Endothelial cell of hepatic sinusoid (primary cell): ENCODE data around the gene FMN2.

Experiments used
- in situ Hi-C: cut with HindIII; loops from 2 replicates; pipeline ENCODE4 v1.10.0; 2017; ENCODE audit warnings: low sequenced_read_pairs

FMN2 gene

DNA sequence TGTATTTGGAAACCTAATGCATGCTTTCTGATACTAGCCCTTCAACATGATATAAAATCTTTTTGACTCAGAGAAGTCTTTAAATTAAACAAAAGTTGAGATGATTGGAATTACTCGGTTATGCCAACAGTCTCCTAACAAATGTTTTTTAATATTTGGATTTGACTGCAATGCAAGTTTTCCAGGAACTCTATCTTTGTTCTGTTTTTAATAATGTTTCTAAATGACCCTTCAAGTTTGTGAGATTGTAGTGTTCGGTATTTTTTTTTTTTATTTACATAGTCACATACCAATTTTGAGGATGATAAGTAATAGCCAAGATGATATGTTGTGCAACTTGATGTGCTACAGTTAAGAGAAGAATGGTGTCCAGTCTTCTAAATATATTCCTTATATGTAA is 258.0 kb downstream of the FMN2 start:
- in situ Hi-C loops = no loop called here

DNA sequence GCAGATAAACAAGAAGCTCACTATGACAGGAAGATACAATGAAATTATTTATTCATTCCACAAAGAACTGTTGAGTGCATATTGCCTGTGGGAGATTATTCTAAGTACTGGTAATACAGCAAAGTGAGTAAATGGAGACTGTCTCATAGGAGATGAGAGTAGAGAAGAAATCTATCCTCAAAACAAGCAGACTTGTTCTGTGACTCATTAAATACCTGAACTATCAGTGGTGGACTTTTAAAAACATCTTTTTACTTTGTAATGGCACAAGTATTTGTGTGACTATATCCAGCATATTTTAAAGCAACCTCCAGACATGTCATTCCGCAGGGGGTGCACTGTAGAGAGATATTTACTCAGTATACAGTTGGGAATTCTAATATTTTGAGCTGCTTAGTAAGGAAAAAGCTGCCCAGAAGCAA is 259.2 kb downstream of the FMN2 start:
- in situ Hi-C loops = no loop called here

DNA sequence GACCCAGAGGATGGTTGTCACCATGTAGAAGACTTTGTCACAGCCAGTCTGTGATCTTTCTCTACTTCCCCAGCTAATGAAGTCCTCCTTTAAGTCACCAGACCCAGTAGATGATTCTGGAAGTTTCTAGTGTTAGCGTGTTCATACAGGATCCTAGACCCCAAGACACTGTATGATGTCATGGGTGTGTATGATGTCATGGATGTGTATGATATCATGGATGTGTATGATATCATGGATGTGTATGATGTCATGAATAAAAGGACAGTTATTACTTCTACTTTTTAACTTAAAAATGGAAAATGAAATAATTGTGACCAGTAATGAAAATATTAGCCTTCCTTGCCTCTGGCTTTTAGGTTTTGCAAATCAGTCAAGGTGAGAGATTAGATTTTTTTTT is 260.0 kb downstream of the FMN2 start:
- in situ Hi-C loops = no loop called here

DNA sequence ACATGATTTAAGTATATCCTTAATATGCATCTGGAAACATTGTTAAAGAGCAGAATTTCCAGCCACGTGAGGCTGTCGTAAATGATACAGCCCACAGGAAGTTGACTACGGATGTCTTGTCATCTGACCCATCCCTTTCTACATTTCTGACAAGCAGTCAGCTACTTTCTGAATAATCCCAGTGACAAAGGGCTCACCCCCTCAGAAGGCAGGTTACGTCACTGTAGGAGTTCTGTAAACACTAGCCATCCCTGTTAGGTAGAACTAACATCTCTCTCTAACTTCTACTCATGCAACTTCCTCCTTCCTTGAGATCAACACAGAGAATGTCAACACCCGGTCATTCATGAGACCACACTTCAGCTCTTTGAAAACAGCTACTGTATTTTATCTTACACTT is 261.1 kb downstream of the FMN2 start:
- in situ Hi-C loops = no loop called here

DNA sequence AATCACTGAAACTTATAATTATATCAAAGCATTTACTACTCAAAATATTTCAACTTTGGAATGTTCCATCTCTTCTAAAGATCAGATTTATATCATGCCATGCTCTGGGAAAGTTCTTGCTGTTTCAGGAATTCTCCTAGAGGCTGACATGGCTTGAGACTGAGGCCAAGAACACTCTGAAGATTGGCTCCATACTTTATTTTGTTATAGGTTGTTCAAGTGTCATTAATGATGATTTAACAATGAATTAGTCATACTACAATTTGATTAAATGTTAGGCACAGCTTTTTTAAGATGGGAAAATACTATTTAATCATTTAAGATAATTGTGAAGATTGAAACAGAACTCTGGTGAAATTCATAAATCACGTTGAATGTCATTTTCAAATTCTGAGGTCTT is 264.9 kb downstream of the FMN2 start:
- in situ Hi-C loops = no loop called here

DNA sequence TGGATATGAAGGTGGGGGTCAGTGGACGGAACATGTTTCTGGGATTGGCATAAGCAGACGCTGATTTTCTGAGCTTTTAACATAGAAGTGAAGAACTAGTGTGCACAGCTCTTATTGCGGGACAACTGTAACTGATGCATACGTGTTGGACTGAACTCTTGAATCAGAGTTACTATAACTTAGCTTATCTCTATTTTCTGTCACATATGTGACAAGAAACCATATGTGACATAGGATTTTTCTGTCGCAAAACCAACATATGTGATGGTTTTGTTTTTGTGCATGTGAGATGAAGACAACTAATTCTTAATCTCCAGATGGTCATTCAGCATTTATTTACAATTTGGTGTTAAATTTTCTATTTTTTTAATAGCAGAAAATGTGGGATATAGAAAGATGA is 270.4 kb downstream of the FMN2 start:
- in situ Hi-C loops = no loop called here

- in situ Hi-C loops = no loop called here
Measured at GRCh38 chr1:240362826-240363225, 271.1 kb downstream of the FMN2 start.

GRCh38 chr1:240363315-240363714 is 271.6 kb downstream of the FMN2 start:
- in situ Hi-C loops = no loop called here

- in situ Hi-C loops = no loop called here
Measured at GRCh38 chr1:240363914-240364313, 272.2 kb downstream of the FMN2 start.

DNA sequence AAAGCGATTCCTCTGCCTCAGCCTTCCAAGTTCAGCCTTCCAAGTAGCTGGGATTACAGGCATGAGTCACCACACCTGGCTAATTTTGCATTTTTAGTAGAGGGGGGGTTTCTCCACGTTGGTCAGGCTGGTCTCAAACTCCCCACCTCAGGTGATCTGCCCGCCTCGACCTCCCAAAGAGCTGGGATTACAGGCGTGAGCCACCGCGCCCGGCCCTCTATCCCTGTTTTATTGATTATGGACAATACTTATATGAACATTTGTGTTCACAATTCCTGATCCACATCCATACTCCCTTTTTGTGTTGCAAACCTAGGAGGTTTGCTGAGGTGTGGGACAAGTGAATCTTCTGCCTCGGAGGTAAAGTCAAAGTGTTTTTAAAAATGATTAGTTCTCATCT is 275.0 kb downstream of the FMN2 start:
- in situ Hi-C loops = no loop called here

GRCh38 chr1:240385551-240385950 is 293.9 kb downstream of the FMN2 start:
- in situ Hi-C loops = no loop called here

- in situ Hi-C loops = no loop called here
Measured at GRCh38 chr1:240385985-240386978, 294.6 kb downstream of the FMN2 start.

DNA sequence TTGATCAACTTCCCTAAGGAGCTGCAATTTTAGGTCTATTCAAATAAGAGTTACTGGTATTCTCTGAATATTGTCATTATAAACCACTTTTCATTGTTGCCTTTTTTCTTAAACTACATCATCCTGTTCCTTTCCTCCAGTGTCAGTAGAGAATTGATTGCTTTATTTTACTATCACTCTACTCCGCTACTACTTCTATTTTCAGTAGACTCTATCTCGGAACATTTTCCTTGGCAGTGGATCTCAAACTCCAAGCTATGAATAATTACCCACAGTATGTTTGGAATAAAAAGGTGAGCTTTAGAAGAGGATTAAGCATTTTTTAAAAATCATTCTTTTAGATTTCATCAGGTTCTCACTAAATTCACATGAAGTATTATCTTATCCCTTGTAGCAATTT is 295.4 kb downstream of the FMN2 start:
- in situ Hi-C loops = no loop called here

DNA sequence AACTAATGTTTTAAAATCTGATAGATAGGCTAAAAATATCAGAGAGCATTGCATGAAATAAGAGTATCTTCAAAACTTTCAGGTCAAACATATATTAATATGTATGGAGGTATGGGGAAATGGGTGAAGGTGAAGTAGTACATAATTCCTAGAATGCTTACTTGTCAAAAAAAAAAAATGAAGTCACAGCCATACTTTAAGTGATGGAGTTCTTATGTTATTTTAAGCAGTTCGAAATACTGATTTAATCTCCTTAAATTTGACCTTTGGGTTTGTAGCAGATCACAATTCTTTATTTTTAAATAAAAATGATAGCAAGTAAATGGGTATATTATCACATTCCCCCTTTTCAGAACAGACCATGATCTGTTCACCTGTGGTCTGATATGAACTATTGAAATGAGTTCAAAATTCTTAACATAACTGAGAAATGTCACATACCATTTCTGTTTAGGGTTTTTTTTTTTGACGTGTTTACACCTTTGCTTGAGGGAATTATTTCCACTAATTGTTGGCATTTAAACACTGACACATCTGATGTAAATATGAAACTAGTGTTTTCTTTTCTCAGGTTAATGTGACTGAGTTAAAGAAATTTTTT is 300.1 kb downstream of the FMN2 start:
- in situ Hi-C loops = no loop called here

- in situ Hi-C loops = no loop called here
Measured at GRCh38 chr1:240394353-240394752, 302.7 kb downstream of the FMN2 start.

GRCh38 chr1:240395336-240395735 is 303.7 kb downstream of the FMN2 start:
- in situ Hi-C loops = no loop called here

DNA sequence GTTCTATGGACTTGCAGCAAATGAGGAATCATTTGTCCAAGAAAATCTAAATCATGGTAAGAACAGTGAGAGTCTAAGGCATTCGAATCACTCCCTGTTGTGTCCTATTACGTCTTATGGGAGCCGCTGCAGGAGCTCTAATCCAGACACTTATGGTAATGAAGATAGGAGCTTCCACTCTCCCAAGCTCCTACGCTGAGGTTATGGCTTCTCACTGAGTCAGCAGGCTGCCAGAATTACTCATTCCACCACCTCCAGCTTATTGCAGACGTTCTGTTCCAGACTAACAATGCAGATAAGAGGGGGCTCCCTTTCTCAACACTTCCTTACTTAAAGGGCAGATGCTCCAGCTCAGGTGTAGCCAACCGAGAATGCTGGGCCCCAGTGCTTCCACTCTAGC is 307.7 kb downstream of the FMN2 start:
- in situ Hi-C loops = no loop called here

DNA sequence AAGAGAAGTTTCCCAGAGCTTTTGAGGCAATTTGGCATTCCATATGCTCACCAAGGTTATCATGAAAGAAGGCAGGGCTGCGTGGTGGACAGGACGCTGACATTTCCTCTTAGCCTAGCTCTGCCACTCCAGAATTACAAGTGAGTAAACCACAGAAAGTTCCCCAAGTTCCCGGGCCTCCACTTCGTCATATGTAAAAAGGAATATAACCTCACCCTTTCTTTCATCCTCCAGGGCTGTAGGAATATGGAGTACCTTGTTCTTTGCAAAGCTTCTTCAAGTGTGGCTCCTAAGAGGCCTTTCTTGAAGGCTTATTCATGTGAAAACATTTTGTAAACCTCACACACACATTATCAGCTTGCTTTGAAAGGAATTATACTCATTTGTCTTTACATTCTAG is 310.0 kb downstream of the FMN2 start:
- in situ Hi-C loops = loop anchor here (5.0 kb wide), 1 partner anchor 66 kb away; no protein-coding TSS in a partner anchor

DNA sequence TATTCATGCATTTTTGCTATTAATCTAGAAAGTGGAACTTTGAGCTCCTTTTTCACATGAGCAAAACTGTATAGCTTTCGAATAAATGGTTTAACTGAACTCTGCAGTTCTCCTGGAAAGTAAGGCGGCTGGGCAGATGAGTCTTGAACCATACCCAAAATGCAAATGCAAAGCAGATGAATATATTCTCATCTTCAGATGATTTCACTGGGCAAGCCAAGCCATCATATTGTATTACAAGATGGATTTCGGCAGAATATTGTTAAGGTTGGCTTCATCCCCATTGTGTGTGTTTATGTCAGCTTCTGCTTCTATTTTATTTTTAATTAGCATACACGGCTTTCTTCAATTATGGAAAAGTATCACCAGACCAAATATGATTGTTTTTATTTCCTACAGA is 310.6 kb downstream of the FMN2 start:
- in situ Hi-C loops = loop anchor here (5.0 kb wide), 1 partner anchor 65 kb away; no protein-coding TSS in a partner anchor

DNA sequence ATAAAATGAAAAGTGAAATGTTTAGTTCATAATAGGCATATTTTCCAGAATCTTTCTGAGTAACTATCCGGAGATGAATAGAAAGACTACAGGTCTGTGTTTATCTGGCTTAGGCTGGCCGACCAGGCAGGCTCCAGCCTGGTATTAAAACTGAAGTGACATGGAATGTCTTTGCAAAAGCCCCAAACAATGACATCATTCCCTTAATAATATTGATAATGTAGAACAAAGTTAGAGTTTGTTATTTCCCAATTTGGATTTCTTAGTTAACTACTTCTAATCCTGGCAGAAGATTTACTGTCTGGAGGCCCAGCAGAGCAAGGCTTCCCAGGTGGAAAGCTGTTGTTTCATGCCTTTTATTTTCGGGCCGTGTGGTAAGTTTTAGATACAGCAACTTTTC is 312.6 kb downstream of the FMN2 start:
- in situ Hi-C loops = loop anchor here (5.0 kb wide), 1 partner anchor 63 kb away; no protein-coding TSS in a partner anchor

DNA sequence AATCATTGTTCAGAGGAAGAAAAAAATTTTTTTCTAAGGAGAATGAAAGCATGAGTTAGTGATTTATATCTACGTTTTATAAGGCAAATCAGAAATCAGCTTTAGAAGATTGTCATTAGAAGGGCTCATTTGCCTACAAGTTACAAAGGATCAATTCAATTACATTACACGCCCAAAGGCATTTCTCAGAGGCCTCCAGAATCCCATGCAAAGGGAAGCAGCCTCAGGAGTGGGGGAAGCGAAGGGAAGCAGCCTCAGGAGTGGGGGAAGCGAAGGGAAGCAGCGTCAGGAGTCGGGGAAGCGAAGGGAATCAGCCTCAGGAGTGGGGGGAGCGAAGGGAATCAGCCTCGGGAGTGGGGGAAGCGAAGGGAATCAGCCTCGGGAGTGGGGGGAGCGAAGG is 314.1 kb downstream of the FMN2 start:
- in situ Hi-C loops = no loop called here

- in situ Hi-C loops = no loop called here
Measured at GRCh38 chr1:240407407-240407806, 315.7 kb downstream of the FMN2 start.
